Measurements from ENCODE around the gene VKORC1.

- no peak for TF ChIP-seq ZC3H10 (CRISPR knock-in tag; IDR thresholded peaks at IDR 0.05)
- TF ChIP-seq ZNF8 (CRISPR knock-in tag; IDR thresholded peaks at IDR 0.05): no peak
- TF ChIP-seq BACH2 (CRISPR knock-in tag; IDR thresholded peaks at IDR 0.05; ENCODE audit: borderline replicate concordance): no peak
- no peak for TF ChIP-seq ZNF565 (CRISPR knock-in tag; conservative IDR thresholded peaks at IDR 0.05; ENCODE audit: low read depth)
- TF ChIP-seq CSDC2 (CRISPR knock-in tag; IDR thresholded peaks at IDR 0.05): no peak
- TF ChIP-seq, protein P1, sequence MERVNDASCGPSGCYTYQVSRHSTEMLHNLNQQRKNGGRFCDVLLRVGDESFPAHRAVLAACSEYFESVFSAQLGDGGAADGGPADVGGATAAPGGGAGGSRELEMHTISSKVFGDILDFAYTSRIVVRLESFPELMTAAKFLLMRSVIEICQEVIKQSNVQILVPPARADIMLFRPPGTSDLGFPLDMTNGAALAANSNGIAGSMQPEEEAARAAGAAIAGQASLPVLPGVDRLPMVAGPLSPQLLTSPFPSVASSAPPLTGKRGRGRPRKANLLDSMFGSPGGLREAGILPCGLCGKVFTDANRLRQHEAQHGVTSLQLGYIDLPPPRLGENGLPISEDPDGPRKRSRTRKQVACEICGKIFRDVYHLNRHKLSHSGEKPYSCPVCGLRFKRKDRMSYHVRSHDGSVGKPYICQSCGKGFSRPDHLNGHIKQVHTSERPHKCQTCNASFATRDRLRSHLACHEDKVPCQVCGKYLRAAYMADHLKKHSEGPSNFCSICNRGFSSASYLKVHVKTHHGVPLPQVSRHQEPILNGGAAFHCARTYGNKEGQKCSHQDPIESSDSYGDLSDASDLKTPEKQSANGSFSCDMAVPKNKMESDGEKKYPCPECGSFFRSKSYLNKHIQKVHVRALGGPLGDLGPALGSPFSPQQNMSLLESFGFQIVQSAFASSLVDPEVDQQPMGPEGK (CRISPR knock-in tag; IDR thresholded peaks at IDR 0.05; ENCODE audit: borderline replicate concordance): no peak
- TF ChIP-seq RARB (CRISPR knock-in tag; IDR thresholded peaks at IDR 0.05): no peak
- TF ChIP-seq CREB5 (CRISPR knock-in tag; IDR thresholded peaks at IDR 0.05; ENCODE audit: low read depth): no peak
Observed at GRCh38 chr16:31130336-31130891, 35.8 kb upstream of the VKORC1 start.

All from SK-N-SH treated with all-trans-retinoic acid at 6 μM for 48 hours (cell line).